K562 (cell line): ENCODE measurements around the gene TNFSF15. TPM values are rescaled to one million over a fixed set of nuclear protein-coding genes. Genes with fewer than 3 reads are reported as not detected.

Experiments used
- ATAC-seq: fragments of 200-7000 bp; cut with Tn5 transposase; 3 replicates; pipeline ENCODE4 v1.9.1; 2020; ENCODE audit warnings: moderate library complexity
- BruUV-seq: library from RNA; stranded (reverse); fragments of 400-500 nt; replicated peaks from 2 replicates; lab custom pipeline; 2021; lab: Mats Ljungman, UMichigan
- CTCF ChIA-PET: fragments of 300-600 bp; formaldehyde crosslinking; extraction: SDS; loops from one replicate; lab custom pipeline; 2021; ENCODE audit warnings: low intra/inter-chr PET ratio; lab: Yijun Ruan, JAX
- POLR2A ChIA-PET: fragments of 300-600, 350-650 bp; sonication (Branson Sonifier 250); formaldehyde crosslinking; extraction: SDS; loops from one replicate; lab custom pipeline; 2021; ENCODE audit warnings: antibody characterized with exemption, inconsistent platforms; lab: Yijun Ruan, JAX
- DNase-seq, 4 experiments: peaks; one replicate each; pipeline versions ENCODE4 v3.0.0 to v3.0.0-alpha.2; 2011 to 2018; ENCODE audit warnings: low spot score in 3 of 4, mixed read lengths in 3 of 4; ENCODE audit errors: extremely low read depth in 1 of 4
- FAIRE-seq: peaks from 2 replicates; lab custom pipeline; 2011; peaks lifted over from hg19 to GRCh38; lab: Jason Lieb, UNC
- H2AFZ ChIP-seq: 2 replicates; pipeline ENCODE4 v1.6.0; 2011; ENCODE audit warnings: low read depth, low read length, control low read depth, inconsistent platforms
- H3K27ac ChIP-seq: fragments of 200-600 bp; 3 replicates; pipeline ENCODE4 v1.8.0; 2011; ENCODE audit warnings: low read depth, mild to moderate bottlenecking, control low read depth, inconsistent platforms, low read length, moderate library complexity, mixed read lengths; ENCODE audit errors: extremely low read depth
- H3K27me3 ChIP-seq, 2 experiments: fragments of 300-600 bp in 1 of 2; 2 replicates in 1 of 2; 3 replicates in 1 of 2; pipeline versions ENCODE4 v1.6.0 to v1.8.0; 2011; ENCODE audit warnings: inconsistent platforms in 2 of 2, low read length in 2 of 2, mild to moderate bottlenecking in 1 of 2, mixed read lengths in 1 of 2, moderate library complexity in 1 of 2; ENCODE audit not compliant: control insufficient read depth in 2 of 2, insufficient read depth in 2 of 2
- H3K36me3 ChIP-seq: fragments of 300-600 bp; 3 replicates; pipeline ENCODE4 v1.8.0; 2011; ENCODE audit warnings: mild to moderate bottlenecking, low read length, inconsistent platforms; ENCODE audit not compliant: control insufficient read depth, insufficient read depth
- H3K4me1 ChIP-seq, 2 experiments: fragments of 200-600 bp in 1 of 2; replicated peaks in 1 of 2; 2 replicates in 1 of 2; 3 replicates in 1 of 2; pipeline versions ENCODE4 v1.5.1 to v1.8.0; 2011; ENCODE audit warnings: inconsistent platforms in 2 of 2, low read length in 2 of 2, mild to moderate bottlenecking in 1 of 2, mixed read lengths in 1 of 2, moderate library complexity in 1 of 2; ENCODE audit not compliant: control insufficient read depth in 2 of 2, insufficient read depth in 2 of 2
- H3K4me2 ChIP-seq: 2 replicates; pipeline ENCODE4 v1.6.1; 2011; ENCODE audit warnings: low read length, control low read depth, inconsistent platforms, mixed read lengths; ENCODE audit not compliant: insufficient read depth
- H3K4me3 ChIP-seq: fragments of 200-600 bp; sonication (generic), shearing (Covaris generic); 2 replicates; pipeline ENCODE4 v1.5.1; 2016; ENCODE audit warnings: control low read depth, inconsistent platforms
- H3K79me2 ChIP-seq: fragments of 200-600 bp; 3 replicates; pipeline ENCODE4 v1.8.0; 2011; ENCODE audit warnings: low read length, inconsistent platforms; ENCODE audit not compliant: control insufficient read depth, insufficient read depth
- H3K9ac ChIP-seq, 2 experiments: 2 replicates each; pipeline versions ENCODE4 v1.6.0 to v1.6.1; 2011; ENCODE audit warnings: low read depth in 2 of 2, low read length in 2 of 2, control low read depth in 1 of 2, inconsistent platforms in 1 of 2, mild to moderate bottlenecking in 1 of 2, mixed read lengths in 1 of 2; ENCODE audit not compliant: insufficient read depth in 1 of 2
- H3K9me1 ChIP-seq: one replicate; pipeline ENCODE4 v1.6.0; 2011; ENCODE audit warnings: inconsistent platforms, mild to moderate bottlenecking, low read length, moderate library complexity; ENCODE audit not compliant: control insufficient read depth, insufficient read depth
- H3K9me3 ChIP-seq: replicated peaks from 2 replicates; pipeline ENCODE4 v1.5.1; 2011; ENCODE audit warnings: low read depth, low read length, inconsistent platforms; ENCODE audit not compliant: control insufficient read depth, insufficient read depth
- H4K20me1 ChIP-seq: replicated peaks from 2 replicates; pipeline ENCODE4 v1.6.1; 2011; ENCODE audit warnings: low read length, inconsistent platforms, mixed read lengths; ENCODE audit not compliant: control insufficient read depth, insufficient read depth
- BCL6 ChIP-seq: fragments of 250-450 bp; sonication (Bioruptor Pico); IDR thresholded peaks from 2 replicates; pipeline ENCODE4 v1.4.0; 2020
- HMG20B ChIP-seq: fragments of 250-450 bp; sonication (Bioruptor Pico); IDR thresholded peaks from 2 replicates; pipeline ENCODE4 v1.5.0; 2021; ENCODE audit warnings: mild to moderate bottlenecking
- NFATC3 ChIP-seq: fragments of 450-650 bp; IDR thresholded peaks from 2 replicates; pipeline ENCODE4 v1.6.1; 2017; ENCODE audit warnings: mild to moderate bottlenecking
- TFE3 ChIP-seq: fragments of 450-650 bp; formaldehyde crosslinking; IDR thresholded peaks from 2 replicates; pipeline ENCODE4 v1.4.0; 2020; ENCODE audit warnings: mild to moderate bottlenecking, mixed read lengths
- ZNF395 ChIP-seq: fragments of 200-800 bp; sonication (Bioruptor generic); IDR thresholded peaks from 2 replicates; pipeline ENCODE4 v1.6.1; 2017; ENCODE audit warnings: missing genetic modification characterization, missing compliant biosample characterization
- ZNF507 ChIP-seq: conservative IDR thresholded peaks from 2 replicates; pipeline ENCODE4 v1.6.1; 2017; ENCODE audit warnings: missing genetic modification characterization, missing compliant biosample characterization
- WGBS: fragments of 100-300 bp; shearing (Covaris generic); methylation state at CpG from one replicate; pipeline ENCODE4 v1.1.6; 2016; ENCODE audit warnings: low coverage, mixed read lengths; ENCODE audit not compliant: insufficient coverage; ENCODE audit errors: missing lambda C conversion rate; 5-methylcytosine and 5-hydroxymethylcytosine counted together
- in situ Hi-C: fragments of 300-500 bp; cut with MboI; formaldehyde crosslinking; loops from 4 replicates; pipeline ENCODE4 v1.15.0; 2018; ENCODE audit warnings: inconsistent platforms, mixed read lengths
- intact Hi-C: fragments of 100-400 bp; cut with micrococcal nuclease; formaldehyde crosslinking; loops from 2 replicates; pipeline ENCODE4 v1.14.2; 2022
- polyA plus RNA-seq, 8 experiments: library from polyadenylated mRNA; depleted of rRNA in 4 of 8; stranded (reverse) in 5 of 8; unstranded in 3 of 8; fragments of >200 nt; fragmentation: Nextera tagmentation in 2 of 8; fragmentation: Illumina TruSeq in 1 of 8; extraction: Ambion mirVana in 2 of 8; extraction: Trizol in 1 of 8; gene quantifications; 2 replicates each; pipeline versions ENCODE4 v1.2.1 to v1.2.3, GENCODE V29; 2011 to 2014; ENCODE audit warnings: inconsistent platforms in 1 of 8, missing spikeins in 1 of 8
- total RNA-seq, 7 experiments: library from RNA; depleted of rRNA in 6 of 7; stranded (reverse); fragments of >200 nt in 6 of 7; fragmentation: Illumina TruSeq in 2 of 7; extraction: Trizol in 2 of 7; gene quantifications; 2 replicates each; pipeline versions ENCODE4 v1.2.1 to v1.2.3, GENCODE V29; 2011 to 2021; ENCODE audit warnings: low replicate concordance in 1 of 7
- TF ChIP-seq, protein P1 (sequence below): fragments of 250-450 bp; sonication (Bioruptor Pico); IDR thresholded peaks from 2 replicates; pipeline ENCODE4 v1.8.0; 2022; ENCODE audit warnings: inconsistent platforms

TNFSF15 gene
- total and polyA plus RNA-seq, 9 of the 15 experiments (the other 6 are each of a cell fraction or from before 2014, with no cell fraction given): not detected

- 2% methylated on average over 4 of the region's 4 CpGs for WGBS
Observed at GRCh38 chr9:114787781-114788498, 17.9 kb downstream of the TNFSF15 start.

More at GRCh38 chr9:114787781-114788498, 17.9 kb downstream of the TNFSF15 start:
- Histone ChIP-seq H3K36me3 (no peaks in the 10 kb centered on the region), H3K4me1 (no peaks in the 10 kb centered on the region), H4K20me1 (no peaks in the 10 kb centered on the region), H3K4me3 (no peak overlapping the region), H3K4me2 (no peak overlapping the region), H3K27ac (no peak overlapping the region), H3K9me1 (no peaks in the 10 kb centered on the region), H2AFZ (no peak overlapping the region), H3K9me3 (no peaks in the 10 kb centered on the region), H3K27me3 (no peaks in the 10 kb centered on the region; a peak in 1 of 5 replicates), H3K79me2 (no peaks in the 10 kb centered on the region), H3K9ac (no peak overlapping the region)
- intact Hi-C loops (no loop called here), in situ Hi-C loops (no loop called here)
- ChIA-PET POLR2A (no interaction called here), CTCF (no interaction called here)
- TF ChIP-seq HMG20B (CRISPR knock-in tag): no peak
- no peak for TF ChIP-seq BCL6 (CRISPR knock-in tag)
- TF ChIP-seq, protein P1, sequence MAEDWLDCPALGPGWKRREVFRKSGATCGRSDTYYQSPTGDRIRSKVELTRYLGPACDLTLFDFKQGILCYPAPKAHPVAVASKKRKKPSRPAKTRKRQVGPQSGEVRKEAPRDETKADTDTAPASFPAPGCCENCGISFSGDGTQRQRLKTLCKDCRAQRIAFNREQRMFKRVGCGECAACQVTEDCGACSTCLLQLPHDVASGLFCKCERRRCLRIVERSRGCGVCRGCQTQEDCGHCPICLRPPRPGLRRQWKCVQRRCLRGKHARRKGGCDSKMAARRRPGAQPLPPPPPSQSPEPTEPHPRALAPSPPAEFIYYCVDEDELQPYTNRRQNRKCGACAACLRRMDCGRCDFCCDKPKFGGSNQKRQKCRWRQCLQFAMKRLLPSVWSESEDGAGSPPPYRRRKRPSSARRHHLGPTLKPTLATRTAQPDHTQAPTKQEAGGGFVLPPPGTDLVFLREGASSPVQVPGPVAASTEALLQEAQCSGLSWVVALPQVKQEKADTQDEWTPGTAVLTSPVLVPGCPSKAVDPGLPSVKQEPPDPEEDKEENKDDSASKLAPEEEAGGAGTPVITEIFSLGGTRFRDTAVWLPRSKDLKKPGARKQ (CRISPR knock-in tag): no peak
- TF ChIP-seq TFE3 (CRISPR knock-in tag): no peak
- no peak for TF ChIP-seq ZNF395
- TF ChIP-seq ZNF507 (tag): no peak
- no peak for TF ChIP-seq NFATC3
- ATAC-seq (no peak), FAIRE-seq (no peak), DNase-seq (no peak)
- BruUV-seq: no TSS peak
